Inflammatory macrophage (primary cell): ENCODE measurements around the gene STRIT1.
"Not testable (repeated sequence)": the region's sequence is repeated elsewhere in the genome, so short reads cannot be mapped to it uniquely, and the experiment has no call there.

Experiments
- DNase-seq, 2 donors: peaks; one replicate each; pipeline ENCODE4 v3.0.0-alpha.2; 2020 to 2022

The STRIT1 gene

GRCh38 chr3:155312781-155313180 is 19.3 kb upstream of the STRIT1 start:
- no peak for DNase-seq

DNA sequence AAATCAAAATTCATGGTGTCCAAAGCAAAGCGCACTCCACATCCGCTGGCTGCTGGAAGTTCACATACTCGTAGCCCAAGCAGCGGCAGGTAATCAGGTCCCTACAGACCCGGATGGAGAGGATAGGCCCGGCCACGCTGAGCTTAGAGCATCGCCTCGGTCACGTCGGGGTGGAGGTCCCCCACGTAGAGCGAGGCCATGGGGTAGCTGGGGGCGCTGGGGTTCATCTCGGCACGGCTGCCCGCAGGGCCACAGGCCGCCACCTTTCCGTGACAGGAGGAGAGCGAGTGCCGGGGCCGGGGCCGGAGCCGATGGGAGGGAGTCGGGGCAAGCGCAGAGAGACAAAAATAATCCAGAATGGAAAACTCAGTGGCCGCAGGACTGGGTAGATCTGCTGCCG is 16.1 kb upstream of the STRIT1 start:
- no peak for DNase-seq

GRCh38 chr3:155308831-155309230 is 15.3 kb upstream of the STRIT1 start:
- no peak for DNase-seq

- no peak for DNase-seq
Observed at GRCh38 chr3:155307183-155307582, 13.7 kb upstream of the STRIT1 start.

- no peak for DNase-seq
Observed at GRCh38 chr3:155304394-155304793, 10.9 kb upstream of the STRIT1 start.

DNA sequence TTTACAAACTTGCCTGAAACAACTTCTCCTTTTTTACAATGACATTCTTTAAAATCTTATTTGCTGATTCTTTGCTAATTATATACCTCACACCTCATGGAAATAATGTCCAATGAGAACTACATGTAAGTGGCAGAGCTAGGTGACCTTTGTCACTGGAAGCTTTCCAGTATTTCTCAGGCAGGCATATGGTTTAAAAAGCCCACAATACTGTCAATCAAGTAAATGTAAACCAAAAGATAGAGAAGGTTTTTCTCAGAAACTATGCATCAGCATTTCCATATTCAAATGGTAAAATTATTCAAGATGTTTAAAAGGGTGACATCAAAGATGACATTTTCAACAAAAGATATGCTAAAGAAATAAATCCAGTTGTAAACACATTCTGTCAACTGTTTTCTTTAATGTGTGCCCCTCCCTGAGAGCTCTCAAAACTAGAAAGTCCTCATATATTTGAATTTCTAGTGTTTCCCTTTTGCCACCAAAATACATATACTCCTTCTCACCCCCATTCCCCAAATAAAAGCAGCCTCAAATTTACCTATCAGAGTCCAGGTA is 10.1 kb upstream of the STRIT1 start:
- no peak for DNase-seq

DNA sequence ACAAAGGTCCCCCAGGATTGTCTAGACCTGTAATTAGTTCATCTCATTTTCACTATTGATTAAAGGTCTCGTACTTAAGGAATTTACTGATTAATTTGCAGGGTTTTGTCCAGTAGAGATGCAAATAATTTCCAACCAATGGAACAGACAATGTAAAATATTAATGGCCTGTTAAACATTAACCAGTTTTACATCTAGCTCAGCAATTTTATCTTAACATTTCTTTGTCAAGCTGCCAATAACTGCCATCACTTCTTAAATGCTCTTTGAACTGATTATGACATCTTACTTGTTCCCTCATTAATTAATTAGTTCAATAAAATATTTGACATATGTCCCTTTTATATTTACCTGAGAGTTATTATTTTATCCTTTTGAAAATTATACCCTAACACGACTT is 9.4 kb upstream of the STRIT1 start:
- DNase-seq: no peak

DNA sequence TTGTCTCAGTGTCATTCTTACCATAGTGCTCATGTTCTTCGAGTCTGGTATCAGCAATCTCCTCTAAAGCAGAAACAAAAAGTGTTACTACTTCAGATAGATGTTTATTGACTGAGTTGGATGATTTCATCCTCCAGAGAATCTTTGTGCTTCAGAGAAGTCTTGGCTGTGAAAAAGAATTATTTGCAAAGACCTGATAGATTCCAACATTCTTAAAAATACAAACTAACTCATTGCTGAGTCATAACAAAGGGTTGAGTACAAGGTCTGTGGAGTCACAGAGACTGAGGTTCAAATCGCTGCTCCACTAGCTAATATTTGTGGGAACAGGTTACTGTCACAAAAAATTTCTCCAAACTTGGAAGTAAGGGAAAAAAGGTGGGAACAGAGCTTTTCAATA is 9.0 kb upstream of the STRIT1 start:
- DNase-seq: no peak

GRCh38 chr3:155297100-155297499 is 3.6 kb upstream of the STRIT1 start:
- DNase-seq: no peak

DNA sequence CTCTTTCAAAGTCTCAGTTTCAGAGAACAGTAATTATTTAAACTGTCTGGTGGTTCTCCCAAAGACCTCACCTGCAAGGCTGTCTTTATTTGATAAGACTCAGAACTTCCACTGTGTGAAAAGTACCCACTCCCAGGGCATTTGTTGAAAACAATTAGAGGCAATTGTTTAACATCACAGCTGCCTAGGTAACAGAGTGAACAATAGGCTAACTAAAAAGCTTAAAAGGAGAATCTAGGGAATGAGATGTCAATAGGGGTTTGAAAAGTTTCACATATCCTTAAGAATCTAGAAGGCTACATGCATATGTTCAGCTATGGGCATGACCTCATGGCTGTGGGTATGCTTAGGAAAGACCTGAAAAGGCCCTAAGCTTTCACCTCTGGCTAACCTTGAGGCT is 2.9 kb upstream of the STRIT1 start:
- DNase-seq: no peak

DNA sequence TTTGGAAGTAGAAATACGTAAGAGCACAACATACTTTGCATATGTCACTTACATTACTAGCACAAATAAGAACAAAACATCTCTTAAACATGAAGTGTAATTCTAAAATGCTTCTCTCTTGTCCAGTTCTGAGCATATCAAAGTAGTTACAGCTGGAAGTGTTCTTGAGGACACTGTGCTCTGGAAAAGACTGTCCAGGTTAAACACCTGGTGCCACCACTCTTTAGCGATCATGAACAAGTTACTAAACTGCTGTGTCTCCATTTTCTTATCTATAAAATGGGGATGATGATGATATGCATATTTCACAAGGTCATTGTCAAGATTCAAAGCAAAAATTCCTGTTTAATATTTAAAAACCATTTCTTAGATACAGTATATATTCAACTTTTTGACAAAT is 790 bp downstream of the STRIT1 start:
- no peak for DNase-seq

- no peak for DNase-seq
Observed at GRCh38 chr3:155292133-155292532, 1.4 kb downstream of the STRIT1 start.

- no peak for DNase-seq
Observed at GRCh38 chr3:155286736-155287135, 6.7 kb downstream of the STRIT1 start.

GRCh38 chr3:155285936-155286335 is 7.5 kb downstream of the STRIT1 start:
- DNase-seq: no peak

DNA sequence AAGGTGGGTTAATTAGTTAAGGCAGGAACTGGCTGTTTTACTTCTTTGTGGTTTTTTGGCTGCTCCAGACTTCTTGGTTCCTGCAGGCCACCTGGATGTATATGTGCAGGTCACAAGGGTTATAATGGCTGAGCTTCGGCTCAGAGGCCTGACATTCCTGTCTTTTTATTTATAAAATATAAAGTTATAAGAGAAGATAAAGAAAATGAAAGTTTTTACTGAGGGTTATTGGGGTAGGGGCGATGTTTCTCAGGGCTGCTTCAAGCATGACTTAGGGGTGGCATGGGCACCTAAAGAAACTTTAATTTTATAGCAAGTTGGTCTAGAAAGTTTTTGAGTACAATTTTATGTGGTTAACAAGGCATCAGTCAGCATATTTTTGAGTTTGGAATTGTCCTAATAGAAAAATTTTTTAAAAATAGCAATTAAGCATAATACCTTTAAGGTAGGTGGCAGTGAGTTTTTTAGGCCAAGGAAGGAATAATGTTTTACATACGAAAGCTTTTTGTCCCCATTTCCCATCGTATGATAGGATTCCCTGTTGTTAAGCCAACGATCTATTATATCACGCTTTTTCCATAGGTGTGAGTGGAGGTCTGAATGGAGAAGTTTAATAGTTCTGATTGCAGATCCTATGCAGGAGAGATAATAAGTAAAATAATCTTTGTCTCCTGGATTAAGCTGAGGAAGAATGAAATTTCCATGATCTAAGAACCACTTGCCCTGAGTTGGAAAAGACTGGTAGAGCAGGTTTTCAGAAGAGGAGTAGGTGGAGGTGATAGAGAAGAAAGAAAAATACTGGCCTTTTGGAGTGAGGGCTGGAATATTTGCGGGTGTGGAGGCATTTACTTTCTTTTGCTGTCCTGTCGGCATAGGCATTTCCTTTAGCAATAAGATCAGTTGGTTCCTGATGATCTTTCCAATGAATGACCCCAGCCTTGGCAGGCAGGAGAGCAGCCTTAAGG is 10.1 kb downstream of the STRIT1 start:
- no peak for DNase-seq

DNA sequence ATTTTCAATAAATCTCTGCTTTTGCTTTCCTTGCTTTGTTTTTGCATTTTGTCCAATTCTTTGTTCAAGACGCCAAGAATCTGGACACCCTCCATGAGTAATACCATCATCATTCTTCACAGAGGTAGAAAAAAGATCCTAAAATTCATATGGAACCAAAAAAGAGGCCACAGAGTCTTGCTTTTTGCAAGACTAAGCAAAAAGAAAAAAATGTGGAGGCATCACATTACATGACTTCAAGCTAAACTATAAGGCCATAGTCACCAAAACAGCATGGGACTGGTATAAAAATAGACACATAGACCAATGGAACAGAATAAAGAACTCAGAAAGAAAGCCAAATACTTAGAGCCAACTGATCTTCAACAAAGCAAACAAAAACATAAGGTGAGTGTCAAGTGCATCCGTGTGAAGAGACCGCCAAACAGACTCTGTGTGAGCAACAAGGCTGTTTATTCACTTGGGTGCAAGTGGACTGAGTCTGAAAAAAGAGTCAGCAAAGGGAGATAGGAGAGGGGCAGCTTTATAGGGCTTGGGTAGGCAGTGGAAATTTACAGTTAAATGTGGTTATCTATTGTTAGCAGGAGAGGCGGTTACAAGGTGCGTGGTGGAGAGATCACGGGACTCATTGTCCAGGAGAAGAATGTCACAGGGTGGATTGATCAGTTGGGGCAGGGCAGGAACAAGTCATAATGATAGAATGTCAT is 10.9 kb downstream of the STRIT1 start:
- no peak for DNase-seq

- no peak for DNase-seq
Observed at GRCh38 chr3:155281912-155282311, 11.6 kb downstream of the STRIT1 start.

- not testable (repeated sequence) for DNase-seq
Observed at GRCh38 chr3:155276089-155276488, 17.4 kb downstream of the STRIT1 start.

- not testable (repeated sequence) for DNase-seq
Observed at GRCh38 chr3:155275159-155275754, 18.2 kb downstream of the STRIT1 start.

DNA sequence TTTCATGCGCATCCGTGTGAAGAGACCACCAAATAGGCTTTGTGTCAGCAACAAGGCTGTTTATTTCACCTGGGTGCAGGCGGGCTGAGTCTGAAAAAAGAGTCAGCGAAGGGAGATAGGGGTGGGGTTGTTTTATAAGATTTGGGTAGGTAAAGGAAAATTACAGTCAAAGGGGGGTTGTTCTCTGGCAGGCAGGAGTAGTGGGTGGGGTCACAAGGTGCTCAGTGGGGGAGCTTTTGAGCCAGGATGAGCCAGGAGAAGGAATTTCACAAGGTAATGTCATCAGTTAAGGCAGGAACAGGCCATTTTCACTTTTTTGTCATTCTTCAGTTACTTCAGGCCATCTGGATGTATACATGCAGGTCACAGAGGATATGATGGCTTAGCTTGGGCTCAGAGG is 19.0 kb downstream of the STRIT1 start:
- DNase-seq: not testable (repeated sequence)

DNA sequence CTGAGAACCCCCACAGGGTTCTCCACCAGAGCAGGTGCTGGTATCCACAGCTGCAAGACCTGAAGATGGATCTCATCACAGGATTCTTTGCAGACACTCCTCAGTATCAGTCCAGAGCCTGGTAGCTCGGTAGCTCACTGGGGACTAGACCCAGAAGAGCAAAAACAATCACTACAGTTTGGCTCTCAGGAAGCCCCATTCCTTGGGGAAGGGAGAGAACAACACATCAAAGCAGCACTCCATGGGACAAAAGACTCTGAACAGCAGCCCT is 22.2 kb downstream of the STRIT1 start:
- DNase-seq: no peak

DNA sequence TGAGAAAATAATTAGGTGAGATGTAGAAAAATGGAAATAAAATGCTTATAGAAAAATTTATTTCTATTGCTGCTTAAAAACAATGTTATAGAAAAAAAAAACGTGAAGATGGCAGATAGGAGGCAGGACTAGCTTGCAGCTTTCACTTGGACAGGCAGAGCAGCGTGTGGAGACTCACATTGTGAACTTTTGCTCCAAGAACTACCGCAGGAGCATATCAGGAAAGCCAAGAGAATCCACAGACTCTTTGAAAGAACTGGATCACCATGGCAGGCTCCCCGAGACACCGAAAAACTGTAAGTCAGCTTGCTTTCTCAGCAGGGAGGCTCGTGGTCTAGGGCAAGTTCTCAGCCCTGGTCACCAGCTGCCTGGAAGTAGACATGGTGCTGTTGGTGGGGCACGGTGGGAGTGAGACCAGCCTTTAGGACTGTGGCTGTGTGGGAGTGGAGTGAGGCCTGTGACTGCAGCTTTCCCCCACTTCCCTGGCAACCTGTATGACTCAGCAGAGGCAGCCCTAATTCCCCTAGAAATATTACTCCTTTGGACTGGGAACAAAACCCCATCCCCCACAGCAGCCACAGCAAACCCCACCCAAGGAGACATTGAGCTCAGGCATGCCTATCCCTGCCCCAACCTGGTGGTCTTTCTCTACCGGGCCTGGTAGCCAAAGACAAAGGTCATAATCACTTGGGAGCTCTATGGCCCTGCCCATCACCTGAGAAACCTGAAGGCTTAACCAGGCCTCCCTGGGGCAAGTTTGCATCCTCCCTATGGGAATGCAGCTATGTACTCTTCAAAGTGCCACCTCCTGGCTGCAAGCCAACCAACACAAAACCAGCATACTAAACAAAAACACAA is 22.8 kb downstream of the STRIT1 start:
- no peak for DNase-seq

DNA sequence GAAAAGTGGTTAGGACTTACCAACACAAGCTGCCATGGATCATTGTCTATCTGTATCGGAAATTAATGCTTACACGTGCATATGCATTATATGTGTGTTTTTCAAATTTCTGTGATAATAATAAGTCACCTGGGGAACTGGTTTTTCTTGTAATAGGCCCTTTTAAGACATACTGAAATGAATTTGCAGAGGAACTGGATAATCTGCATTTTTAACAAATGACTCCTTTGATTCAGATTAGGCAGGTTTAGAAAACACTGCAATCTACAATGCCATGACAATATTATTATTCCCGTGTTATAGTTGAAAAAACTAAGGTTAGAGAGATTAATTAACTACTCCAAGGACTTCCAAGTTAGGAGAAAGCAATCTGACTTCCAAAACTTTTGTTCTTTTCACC is 23.4 kb downstream of the STRIT1 start:
- no peak for DNase-seq
